Body of pancreas (tissue), 4 donors: Measurements from ENCODE around the gene CLASP1. TPM values are rescaled to one million over a fixed set of nuclear protein-coding genes. Genes with fewer than 3 reads are reported as not detected.

Source experiments
- ATAC-seq: fragments of 150-250 bp; one replicate; pipeline ENCODE4 v1.9.1; 2016
- DNase-seq, 4 donors: peaks; one replicate each; pipeline ENCODE4 v3.0.0-alpha.2; 2019
- H3K27ac ChIP-seq, 4 donors: fragments of 200-600 bp; sonication (generic); 1 replicate in 3 of 4; 2 replicates in 1 of 4; pipeline versions ENCODE4 v1.5.1 to v1.6.1; 2016 to 2019; ENCODE audit warnings: mild to moderate bottlenecking in 1 of 4, mixed read lengths in 1 of 4, moderate library complexity in 1 of 4
- H3K27me3 ChIP-seq, 2 donors: fragments of 200-600 bp; sonication (generic); one replicate each; pipeline ENCODE4 v1.6.0; 2016; ENCODE audit warnings: mild to moderate bottlenecking in 1 of 2
- H3K36me3 ChIP-seq, 2 donors: fragments of 200-600 bp; sonication (generic); replicated peaks in 1 of 2; 2 replicates each; pipeline ENCODE4 v1.5.1; 2016; ENCODE audit warnings: low read depth in 2 of 2; ENCODE audit not compliant: insufficient read depth in 1 of 2
- H3K4me1 ChIP-seq: fragments of 200-600 bp; sonication (generic); one replicate; pipeline ENCODE4 v1.6.0; 2016
- H3K4me3 ChIP-seq, 2 donors: fragments of 200-600 bp; sonication (generic); 1 replicate in 1 of 2; 2 replicates in 1 of 2; pipeline ENCODE4 v1.5.1; 2016 to 2019
- H3K9me3 ChIP-seq, 3 donors: fragments of 200-600 bp; sonication (generic); 1 replicate in 2 of 3; 2 replicates in 1 of 3; pipeline ENCODE4 v1.5.1; 2016
- CTCF ChIP-seq, 7 experiments: fragments of 450-650 bp in 4 of 7; fragments of 200-600 bp in 3 of 7; sonication (generic) in 3 of 7; IDR thresholded peaks; one replicate each; pipeline ENCODE4 v1.5.1; 2016 to 2019; ENCODE audit warnings: antibody characterized with exemption in 7 of 7
- POLR2A ChIP-seq, 3 donors: fragments of 450-650 bp; IDR thresholded peaks; one replicate each; pipeline ENCODE4 v1.6.1; 2016; ENCODE audit warnings: antibody characterized with exemption in 3 of 3, mild to moderate bottlenecking in 2 of 3
- WGBS, 2 donors: methylation state at CpG; one replicate each; pipeline ENCODE4 v1.1.5; 2017; 5-methylcytosine and 5-hydroxymethylcytosine counted together
- intact Hi-C: fragments of 100-400 bp; cut with DNase I; formaldehyde crosslinking; loops from one replicate; pipeline ENCODE4 v1.15.1; 2023
- total RNA-seq, 2 donors: library from RNA; depleted of rRNA; stranded (reverse); fragments of >200 nt; gene quantifications; one replicate each; pipeline ENCODE4 v1.1.0, GENCODE V29; 2016

The CLASP1 gene
- total RNA-seq, 2 donors from 2014 or later = 28.5 to 44.2 TPM

GRCh38 chr2:121650315-121650930 lies 1.2 kb upstream of the CLASP1 start:
- peaks cover 32% of the 10 kb centered on the region for H3K4me1 ChIP-seq
- H3K4me3 ChIP-seq = peak overlapping the region; percentile 46 to 82
- intact Hi-C loops = loop anchor here (10.0 kb wide), 1 partner anchor 126 kb away; no protein-coding TSS in a partner anchor
- WGBS, 2 donors = 0 to 2% methylated on average over 12 to 23 of the region's 23 CpGs
- H3K9me3 ChIP-seq = no peaks in the 10 kb centered on the region
- DNase-seq = peak in 1 of 4 donors; percentile 4
- no peak for ATAC-seq
- H3K36me3 ChIP-seq = no peaks in the 10 kb centered on the region
- peak overlapping the region in 3 of 4 donors; percentile 88 to 99 (median 96) for H3K27ac ChIP-seq
- TF ChIP-seq POLR2A (IDR thresholded peaks at IDR 0.05) = no peak
- no peak for TF ChIP-seq CTCF (IDR thresholded peaks at IDR 0.05)
- no peaks in the 10 kb centered on the region for H3K27me3 ChIP-seq

GRCh38 chr2:121649596-121650314 lies 493 bp upstream of the CLASP1 start:
- H3K27ac ChIP-seq = peak overlapping the region; percentile 74 to 99 (median 92)
- WGBS, 2 donors = 0 to 1% methylated on average over 31 to 45 of the region's 45 CpGs
- ATAC-seq (peak; percentile 98), DNase-seq (peak; percentile 87 to 99 (median 98))
- H3K4me3 ChIP-seq = peak overlapping the region; percentile 46 to 82
- no peaks in the 10 kb centered on the region for H3K9me3 ChIP-seq
- no peaks in the 10 kb centered on the region for H3K36me3 ChIP-seq
- H3K4me1 ChIP-seq = peaks cover 39% of the 10 kb centered on the region
- TF ChIP-seq POLR2A (IDR thresholded peaks at IDR 0.05) (peak in 2 of 3 donors; percentile 67), CTCF (IDR thresholded peaks at IDR 0.05) (no peak)
- intact Hi-C loops = loop anchor here (10.0 kb wide), 1 partner anchor 125 kb away; no protein-coding TSS in a partner anchor
- H3K27me3 ChIP-seq = no peaks in the 10 kb centered on the region

- 0 to 2% methylated on average over 39 to 41 of the region's 41 CpGs for WGBS, 2 donors
- Histone ChIP-seq H3K27ac (peak overlapping the region; percentile 88 to 99 (median 92)), H3K4me3 (peak overlapping the region; percentile 89 to 91), H3K27me3 (no peaks in the 10 kb centered on the region), H3K4me1 (peaks cover 39% of the 10 kb centered on the region), H3K36me3 (no peaks in the 10 kb centered on the region), H3K9me3 (no peaks in the 10 kb centered on the region)
- intact Hi-C loops = no loop called here
- ATAC-seq (peak; percentile 31), DNase-seq (peak; percentile 46 to 62 (median 50))
- peak in 1 of 3 donors; percentile 5 for TF ChIP-seq POLR2A (IDR thresholded peaks at IDR 0.05)
- TF ChIP-seq CTCF (IDR thresholded peaks at IDR 0.05) = no peak
Observed at GRCh38 chr2:121648206-121649148, 785 bp downstream of the CLASP1 start.

- TF ChIP-seq POLR2A (IDR thresholded peaks at IDR 0.05) = no peak
- no peak for TF ChIP-seq CTCF (IDR thresholded peaks at IDR 0.05)
- intact Hi-C loops = no loop called here
- H3K27me3 ChIP-seq = no peaks in the 10 kb centered on the region
- no peak overlapping the region for H3K27ac ChIP-seq
- no peaks in the 10 kb centered on the region for H3K9me3 ChIP-seq
- ATAC-seq (no peak), DNase-seq (no peak)
- no peak overlapping the region for H3K4me3 ChIP-seq
- peaks cover 38% of the 10 kb centered on the region for H3K4me1 ChIP-seq
- 55 to 75% methylated on average over 1 of the region's 1 CpG for WGBS, 2 donors
- H3K36me3 ChIP-seq = no peaks in the 10 kb centered on the region
Observed at GRCh38 chr2:121647396-121647795, 1.9 kb downstream of the CLASP1 start.
